SK-N-SH (cell line): ENCODE data around the gene SOBP. TPM values are rescaled to one million over a fixed set of nuclear protein-coding genes. Genes with fewer than 3 reads are reported as not detected.

ENCODE experiments used
- CTCF ChIA-PET: fragments of 300-600, 350-600 bp; formaldehyde crosslinking; extraction: SDS; loops from one replicate; lab custom pipeline; 2021; lab: Yijun Ruan, JAX
- POLR2A ChIA-PET: fragments of 350-600 bp; sonication (Branson Sonifier 250); formaldehyde crosslinking; extraction: SDS; loops from one replicate; lab custom pipeline; 2020; ENCODE audit warnings: antibody characterized with exemption, inconsistent platforms; lab: Yijun Ruan, JAX
- DNase-seq: peaks from one replicate; pipeline ENCODE4 v3.0.0; 2012
- H2AFZ ChIP-seq: fragments of 200-600 bp; sonication (generic); 2 replicates; pipeline ENCODE4 v1.8.1; 2016; ENCODE audit warnings: antibody characterized with exemption, mild to moderate bottlenecking, low read depth
- H3F3A ChIP-seq: fragments of 200-600 bp; sonication (generic); replicated peaks from 2 replicates; pipeline ENCODE3; 2016; ENCODE audit warnings: antibody characterized with exemption, mild to moderate bottlenecking; ENCODE audit not compliant: insufficient read depth
- H3K27ac ChIP-seq, 2 experiments: fragments of 200-500 bp in 1 of 2; fragments of 200-600 bp in 1 of 2; sonication (Bioruptor generic) in 1 of 2; sonication (generic), shearing (Covaris generic) in 1 of 2; 2 replicates each; pipeline versions ENCODE4 v1.5.1 to v1.6.1; 2014 to 2016; ENCODE audit warnings: low read depth in 2 of 2, inconsistent platforms in 1 of 2, low read length in 1 of 2, mild to moderate bottlenecking in 1 of 2, mixed read lengths in 1 of 2
- H3K27me3 ChIP-seq: fragments of 200-600 bp; sonication (generic), shearing (Covaris generic); 2 replicates; pipeline ENCODE4 v1.6.1; 2016; ENCODE audit warnings: mixed run types; ENCODE audit not compliant: insufficient read depth
- H3K36me3 ChIP-seq, 2 experiments: fragments of 200-500 bp in 1 of 2; fragments of 200-600 bp in 1 of 2; sonication (Bioruptor generic) in 1 of 2; sonication (generic) in 1 of 2; replicated peaks in 1 of 2; 2 replicates each; pipeline versions ENCODE3 to v1.5.1; 2014 to 2016; ENCODE audit warnings: low read length in 1 of 2, mild to moderate bottlenecking in 1 of 2; ENCODE audit not compliant: insufficient read depth in 2 of 2, control insufficient read depth in 1 of 2
- H3K4me1 ChIP-seq, 2 experiments: fragments of 200-500 bp in 1 of 2; fragments of 200-600 bp in 1 of 2; sonication (Bioruptor generic) in 1 of 2; sonication (generic), shearing (Covaris generic) in 1 of 2; 2 replicates each; pipeline versions ENCODE4 v1.5.1 to v1.6.1; 2014 to 2016; ENCODE audit warnings: low read depth in 1 of 2, low read length in 1 of 2, mixed run types in 1 of 2; ENCODE audit not compliant: insufficient read depth in 2 of 2, control insufficient read depth in 1 of 2
- H3K4me2 ChIP-seq: fragments of 200-600 bp; sonication (generic), shearing (Covaris generic); 2 replicates; pipeline ENCODE4 v1.6.1; 2017; ENCODE audit warnings: mixed run types
- H3K4me3 ChIP-seq, 2 experiments: fragments of 200-500 bp in 1 of 2; fragments of 200-600 bp in 1 of 2; sonication (Bioruptor generic) in 1 of 2; sonication (generic), shearing (Covaris generic) in 1 of 2; 2 replicates each; pipeline versions ENCODE4 v1.5.1 to v1.8.1; 2014 to 2016; ENCODE audit warnings: low read depth in 2 of 2, inconsistent platforms in 1 of 2, low read length in 1 of 2, mild to moderate bottlenecking in 1 of 2, mixed read lengths in 1 of 2, moderate library complexity in 1 of 2
- H3K79me2 ChIP-seq: fragments of 200-600 bp; sonication (generic); 2 replicates; pipeline ENCODE4 v1.8.1; 2017; ENCODE audit warnings: mild to moderate bottlenecking; ENCODE audit not compliant: insufficient read depth
- H3K9ac ChIP-seq: fragments of 200-600 bp; sonication (generic); 2 replicates; pipeline ENCODE4 v1.6.1; 2017; ENCODE audit warnings: mixed run types
- H3K9me2 ChIP-seq: fragments of 200-600 bp; sonication (generic); 2 replicates; pipeline ENCODE4 v1.6.1; 2017; ENCODE audit warnings: mixed run types
- H3K9me3 ChIP-seq: fragments of 200-600 bp; sonication (generic); 2 replicates; pipeline ENCODE4 v1.6.1; 2017; ENCODE audit warnings: mixed run types, mild to moderate bottlenecking, moderate library complexity
- H4K20me1 ChIP-seq: fragments of 200-600 bp; sonication (generic); 2 replicates; pipeline ENCODE4 v1.6.1; 2017; ENCODE audit warnings: mild to moderate bottlenecking, mixed run types; ENCODE audit not compliant: insufficient read depth
- CHD2 ChIP-seq: fragments of 150-350 bp; IDR thresholded peaks from 2 replicates; pipeline ENCODE4 v1.6.1; 2018; ENCODE audit warnings: low read length; ENCODE audit not compliant: partially characterized antibody
- EP300 ChIP-seq, 2 experiments: IDR thresholded peaks; 2 replicates each; pipeline versions ENCODE4 v1.4.0 to v1.6.1; 2012; ENCODE audit warnings: borderline replicate concordance in 1 of 2, low read depth in 1 of 2, low read length in 1 of 2
- EZH2phosphoT487 ChIP-seq: fragments of 200-600 bp; sonication (generic); IDR thresholded peaks from 2 replicates; pipeline ENCODE4 v1.6.1; 2017; ENCODE audit warnings: low read depth, mixed run types, mild to moderate bottlenecking, antibody characterized with exemption, moderate library complexity, borderline replicate concordance
- FOXJ3 ChIP-seq: sonication (generic); formaldehyde crosslinking; IDR thresholded peaks from 2 replicates; pipeline ENCODE4 v1.5.1; 2020; ENCODE audit warnings: mild to moderate bottlenecking, missing genetic modification reagents
- GATA2 ChIP-seq: sonication (generic); formaldehyde crosslinking; IDR thresholded peaks from 2 replicates; pipeline ENCODE4 v1.5.0; 2020; ENCODE audit warnings: mild to moderate bottlenecking, missing genetic modification reagents
- JUND ChIP-seq: IDR thresholded peaks from 2 replicates; pipeline ENCODE4 v1.4.0; 2012
- NFIC ChIP-seq: IDR thresholded peaks from 2 replicates; pipeline ENCODE4 v1.4.0; 2012; ENCODE audit warnings: borderline replicate concordance
- RAD21 ChIP-seq: IDR thresholded peaks from 2 replicates; pipeline ENCODE4 v1.6.1; 2012; ENCODE audit warnings: mild to moderate bottlenecking, low read length
- RXRA ChIP-seq: IDR thresholded peaks from 2 replicates; pipeline ENCODE4 v1.4.0; 2012; ENCODE audit warnings: low read depth, mild to moderate bottlenecking, borderline replicate concordance
- TAF1 ChIP-seq: IDR thresholded peaks from 2 replicates; pipeline ENCODE4 v1.6.1; 2012; ENCODE audit warnings: low read depth, mild to moderate bottlenecking, low read length, moderate library complexity, borderline replicate concordance
- TCF12 ChIP-seq: IDR thresholded peaks from 2 replicates; pipeline ENCODE4 v1.4.0; 2012
- TEAD4 ChIP-seq: IDR thresholded peaks from 2 replicates; pipeline ENCODE4 v1.4.0; 2012; ENCODE audit warnings: mild to moderate bottlenecking, borderline replicate concordance; ENCODE audit not compliant: insufficient read depth
- WGBS: methylation state at CpG from one replicate; pipeline ENCODE4 v1.1.6; 2017; ENCODE audit warnings: low lambda C conversion rate; 5-methylcytosine and 5-hydroxymethylcytosine counted together
- polyA plus RNA-seq, 3 experiments: library from polyadenylated mRNA; depleted of rRNA; stranded (reverse); fragments of >200 nt; gene quantifications; 2 replicates each; pipeline ENCODE4 v1.2.3, GENCODE V29; 2012
- TF ChIP-seq, protein P1 (sequence below): IDR thresholded peaks from 2 replicates; pipeline ENCODE4 v1.4.0; 2012; ENCODE audit warnings: low read depth, borderline replicate concordance
- TF ChIP-seq, protein P2 (sequence below): IDR thresholded peaks from 2 replicates; pipeline ENCODE4; 2012
- TF ChIP-seq, protein P3 (sequence below): fragments of 200-600 bp; sonication (generic); IDR thresholded peaks from 2 replicates; pipeline ENCODE4 v1.6.1; 2017; ENCODE audit warnings: antibody characterized with exemption, mild to moderate bottlenecking, moderate library complexity
- TF ChIP-seq, protein P4 (sequence below): IDR thresholded peaks from 2 replicates; pipeline ENCODE4 v1.4.0; 2012; ENCODE audit warnings: low read depth
- TF ChIP-seq, protein P5 (sequence below): fragments of 150-350 bp; IDR thresholded peaks from 2 replicates; pipeline ENCODE4 v1.6.1; 2016; ENCODE audit warnings: mild to moderate bottlenecking, low read depth, low read length
- TF ChIP-seq, protein P6 (sequence below): IDR thresholded peaks from 2 replicates; pipeline ENCODE4 v1.4.0; 2012; ENCODE audit warnings: low read depth, borderline replicate concordance

SOBP gene
- polyA plus RNA-seq, 1 of the 3 experiments (the other 2 are of a cell fraction): 0.61 TPM

DNA sequence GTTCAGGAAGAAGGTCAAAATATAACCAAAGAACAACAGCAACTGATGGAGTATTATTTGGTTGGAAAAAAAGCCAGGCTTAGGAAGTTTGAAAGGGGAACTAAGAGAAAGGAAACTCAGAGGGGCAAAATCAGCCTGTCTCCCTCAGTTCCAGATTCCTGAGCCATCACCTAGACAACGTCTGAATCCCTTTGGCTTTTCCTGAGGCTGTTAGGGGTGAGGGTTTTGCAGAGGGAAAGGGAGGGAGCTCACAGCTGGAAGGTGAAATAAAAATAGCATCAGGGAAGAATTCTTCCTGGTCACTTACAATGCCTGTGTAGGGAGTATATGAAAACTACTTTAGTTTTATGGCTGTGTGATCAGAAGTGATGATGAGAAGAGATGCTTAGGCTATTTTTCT, 100.5 kb downstream of the SOBP start:
- Histone ChIP-seq H3K9me2 (no peaks in the 10 kb centered on the region), H3K9me3 (no peaks in the 10 kb centered on the region), H3K9ac (no peak overlapping the region), H3K36me3 (no peaks in the 10 kb centered on the region), H2AFZ (no peak overlapping the region), H4K20me1 (no peaks in the 10 kb centered on the region), H3K4me2 (no peak overlapping the region), H3K27ac (no peak overlapping the region), H3K79me2 (no peaks in the 10 kb centered on the region), H3K4me3 (no peak overlapping the region), H3K4me1 (peaks cover 0 to 11% of the 10 kb centered on the region in 2 experiments; a peak in 2 of 4 replicates), H3K27me3 (no peaks in the 10 kb centered on the region)
- CTCF ChIA-PET: interaction anchor here (1.4 kb wide), 1 partner anchor 13 kb away, joined by 3 read pairs; no protein-coding TSS in a partner anchor
- no peak for DNase-seq
- 73% methylated on average over 1 of the region's 1 CpG for WGBS
- TF ChIP-seq, protein P1, sequence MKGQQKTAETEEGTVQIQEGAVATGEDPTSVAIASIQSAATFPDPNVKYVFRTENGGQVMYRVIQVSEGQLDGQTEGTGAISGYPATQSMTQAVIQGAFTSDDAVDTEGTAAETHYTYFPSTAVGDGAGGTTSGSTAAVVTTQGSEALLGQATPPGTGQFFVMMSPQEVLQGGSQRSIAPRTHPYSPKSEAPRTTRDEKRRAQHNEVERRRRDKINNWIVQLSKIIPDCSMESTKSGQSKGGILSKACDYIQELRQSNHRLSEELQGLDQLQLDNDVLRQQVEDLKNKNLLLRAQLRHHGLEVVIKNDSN: no peak
- TF ChIP-seq, protein P2, sequence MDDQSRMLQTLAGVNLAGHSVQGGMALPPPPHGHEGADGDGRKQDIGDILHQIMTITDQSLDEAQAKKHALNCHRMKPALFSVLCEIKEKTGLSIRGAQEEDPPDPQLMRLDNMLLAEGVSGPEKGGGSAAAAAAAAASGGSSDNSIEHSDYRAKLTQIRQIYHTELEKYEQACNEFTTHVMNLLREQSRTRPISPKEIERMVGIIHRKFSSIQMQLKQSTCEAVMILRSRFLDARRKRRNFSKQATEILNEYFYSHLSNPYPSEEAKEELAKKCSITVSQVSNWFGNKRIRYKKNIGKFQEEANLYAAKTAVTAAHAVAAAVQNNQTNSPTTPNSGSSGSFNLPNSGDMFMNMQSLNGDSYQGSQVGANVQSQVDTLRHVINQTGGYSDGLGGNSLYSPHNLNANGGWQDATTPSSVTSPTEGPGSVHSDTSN: no peak
- TF ChIP-seq TEAD4: no peak
- TF ChIP-seq RXRA: no peak
- TF ChIP-seq TAF1: no peak
- no peak for TF ChIP-seq EZH2phosphoT487
- TF ChIP-seq, protein P3, sequence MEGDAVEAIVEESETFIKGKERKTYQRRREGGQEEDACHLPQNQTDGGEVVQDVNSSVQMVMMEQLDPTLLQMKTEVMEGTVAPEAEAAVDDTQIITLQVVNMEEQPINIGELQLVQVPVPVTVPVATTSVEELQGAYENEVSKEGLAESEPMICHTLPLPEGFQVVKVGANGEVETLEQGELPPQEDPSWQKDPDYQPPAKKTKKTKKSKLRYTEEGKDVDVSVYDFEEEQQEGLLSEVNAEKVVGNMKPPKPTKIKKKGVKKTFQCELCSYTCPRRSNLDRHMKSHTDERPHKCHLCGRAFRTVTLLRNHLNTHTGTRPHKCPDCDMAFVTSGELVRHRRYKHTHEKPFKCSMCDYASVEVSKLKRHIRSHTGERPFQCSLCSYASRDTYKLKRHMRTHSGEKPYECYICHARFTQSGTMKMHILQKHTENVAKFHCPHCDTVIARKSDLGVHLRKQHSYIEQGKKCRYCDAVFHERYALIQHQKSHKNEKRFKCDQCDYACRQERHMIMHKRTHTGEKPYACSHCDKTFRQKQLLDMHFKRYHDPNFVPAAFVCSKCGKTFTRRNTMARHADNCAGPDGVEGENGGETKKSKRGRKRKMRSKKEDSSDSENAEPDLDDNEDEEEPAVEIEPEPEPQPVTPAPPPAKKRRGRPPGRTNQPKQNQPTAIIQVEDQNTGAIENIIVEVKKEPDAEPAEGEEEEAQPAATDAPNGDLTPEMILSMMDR: no peak
- no peak for TF ChIP-seq EP300 (IDR thresholded peaks at IDR 0.05; ENCODE audit: borderline replicate concordance in 1 of 2, low read depth in 1 of 2, low read length in 1 of 2)
- TF ChIP-seq GATA2 (CRISPR knock-in tag): no peak
- TF ChIP-seq, protein P4, sequence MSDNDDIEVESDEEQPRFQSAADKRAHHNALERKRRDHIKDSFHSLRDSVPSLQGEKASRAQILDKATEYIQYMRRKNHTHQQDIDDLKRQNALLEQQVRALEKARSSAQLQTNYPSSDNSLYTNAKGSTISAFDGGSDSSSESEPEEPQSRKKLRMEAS: no peak
- TF ChIP-seq, all 33 proteins: peak for 0
- POLR2A ChIA-PET: no interaction called here
- no peaks in the 10 kb centered on the region for H3F3A ChIP-seq

DNA sequence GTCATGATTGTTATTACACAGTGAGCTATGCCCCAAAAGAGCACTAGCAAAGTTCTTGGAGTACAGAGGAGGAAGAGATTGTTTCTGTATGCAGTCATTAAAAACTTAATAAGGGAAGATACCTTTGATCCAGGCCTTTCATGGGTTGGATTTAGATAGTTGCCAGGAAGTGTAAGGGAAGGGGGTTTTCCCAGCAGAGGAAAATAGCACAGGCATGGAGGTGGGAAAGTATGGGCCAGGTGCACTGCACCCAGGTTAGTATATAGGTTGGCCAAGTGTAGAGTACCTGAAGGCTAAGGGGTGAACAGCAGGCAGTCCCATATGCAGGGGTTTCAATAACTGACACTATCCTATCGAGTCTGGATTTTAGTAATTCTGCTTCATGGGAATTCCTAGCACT, 101.4 kb downstream of the SOBP start:
- no peak overlapping the region for H3K9ac ChIP-seq
- no peaks in the 10 kb centered on the region for H3K27me3 ChIP-seq
- no peaks in the 10 kb centered on the region for H3K36me3 ChIP-seq
- H3F3A ChIP-seq: no peaks in the 10 kb centered on the region
- no peak for TF ChIP-seq RXRA
- TF ChIP-seq, protein P5, sequence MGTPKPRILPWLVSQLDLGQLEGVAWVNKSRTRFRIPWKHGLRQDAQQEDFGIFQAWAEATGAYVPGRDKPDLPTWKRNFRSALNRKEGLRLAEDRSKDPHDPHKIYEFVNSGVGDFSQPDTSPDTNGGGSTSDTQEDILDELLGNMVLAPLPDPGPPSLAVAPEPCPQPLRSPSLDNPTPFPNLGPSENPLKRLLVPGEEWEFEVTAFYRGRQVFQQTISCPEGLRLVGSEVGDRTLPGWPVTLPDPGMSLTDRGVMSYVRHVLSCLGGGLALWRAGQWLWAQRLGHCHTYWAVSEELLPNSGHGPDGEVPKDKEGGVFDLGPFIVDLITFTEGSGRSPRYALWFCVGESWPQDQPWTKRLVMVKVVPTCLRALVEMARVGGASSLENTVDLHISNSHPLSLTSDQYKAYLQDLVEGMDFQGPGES: no peak
- no peak for TF ChIP-seq JUND
- TF ChIP-seq NFIC: no peak
- TF ChIP-seq, protein P4: no peak
- TF ChIP-seq, protein P6, sequence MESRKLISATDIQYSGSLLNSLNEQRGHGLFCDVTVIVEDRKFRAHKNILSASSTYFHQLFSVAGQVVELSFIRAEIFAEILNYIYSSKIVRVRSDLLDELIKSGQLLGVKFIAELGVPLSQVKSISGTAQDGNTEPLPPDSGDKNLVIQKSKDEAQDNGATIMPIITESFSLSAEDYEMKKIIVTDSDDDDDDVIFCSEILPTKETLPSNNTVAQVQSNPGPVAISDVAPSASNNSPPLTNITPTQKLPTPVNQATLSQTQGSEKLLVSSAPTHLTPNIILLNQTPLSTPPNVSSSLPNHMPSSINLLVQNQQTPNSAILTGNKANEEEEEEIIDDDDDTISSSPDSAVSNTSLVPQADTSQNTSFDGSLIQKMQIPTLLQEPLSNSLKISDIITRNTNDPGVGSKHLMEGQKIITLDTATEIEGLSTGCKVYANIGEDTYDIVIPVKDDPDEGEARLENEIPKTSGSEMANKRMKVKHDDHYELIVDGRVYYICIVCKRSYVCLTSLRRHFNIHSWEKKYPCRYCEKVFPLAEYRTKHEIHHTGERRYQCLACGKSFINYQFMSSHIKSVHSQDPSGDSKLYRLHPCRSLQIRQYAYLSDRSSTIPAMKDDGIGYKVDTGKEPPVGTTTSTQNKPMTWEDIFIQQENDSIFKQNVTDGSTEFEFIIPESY: no peak
- no peak for TF ChIP-seq CHD2
- no peak for TF ChIP-seq RAD21
- TF ChIP-seq FOXJ3 (CRISPR knock-in tag): no peak
- no peak for TF ChIP-seq TCF12
- TF ChIP-seq, all 33 proteins: peak for 0
- Histone ChIP-seq H3K79me2 (no peaks in the 10 kb centered on the region), H2AFZ (no peak overlapping the region), H3K27ac (no peak overlapping the region), H3K4me3 (no peak overlapping the region), H3K4me1 (peaks cover 0 to 5% of the 10 kb centered on the region in 2 experiments; a peak in 2 of 4 replicates), H3K4me2 (no peak overlapping the region), H4K20me1 (no peaks in the 10 kb centered on the region), H3K9me2 (no peaks in the 10 kb centered on the region), H3K9me3 (no peaks in the 10 kb centered on the region)
- WGBS: 56% methylated on average over 1 of the region's 1 CpG
- POLR2A ChIA-PET: no interaction called here
- CTCF ChIA-PET: interaction anchor here (0.9 to 1.5 kb wide), 2 partner anchors 9 to 41 kb away, joined by 3 to 4 read pairs; no protein-coding TSS in a partner anchor
- DNase-seq: no peak
